Thyroid gland (tissue), 4 donors: ENCODE measurements around the gene PLTP. TPM values are rescaled to one million over a fixed set of nuclear protein-coding genes. Genes with fewer than 3 reads are reported as not detected.

Experiments
- DNase-seq, 2 donors: peaks; one replicate each; pipeline ENCODE4 v3.0.0-alpha.2; 2019
- H3K27ac ChIP-seq, 3 donors: fragments of 200-600 bp; sonication (generic); 1 replicate in 2 of 3; 2 replicates in 1 of 3; pipeline ENCODE4 v1.5.1; 2016 to 2019; ENCODE audit warnings: mild to moderate bottlenecking in 1 of 3, moderate library complexity in 1 of 3
- H3K27me3 ChIP-seq: fragments of 200-600 bp; sonication (generic); one replicate; pipeline ENCODE4 v1.5.1; 2019
- H3K36me3 ChIP-seq, 2 donors: fragments of 200-600 bp; sonication (generic); one replicate each; pipeline ENCODE4 v1.5.1; 2016 to 2019
- H3K4me1 ChIP-seq, 2 donors: fragments of 200-600 bp; sonication (generic); one replicate each; pipeline ENCODE4 v1.5.1; 2017 to 2019
- H3K4me3 ChIP-seq, 3 donors: fragments of 200-600 bp; sonication (generic); replicated peaks in 1 of 3; 1 replicate in 2 of 3; 2 replicates in 1 of 3; pipeline ENCODE4 v1.5.1; 2016; ENCODE audit warnings: mild to moderate bottlenecking in 1 of 3
- H3K9me3 ChIP-seq: fragments of 200-600 bp; sonication (generic); one replicate; pipeline ENCODE4 v1.5.1; 2017
- CTCF ChIP-seq, 6 experiments: fragments of 200-600 bp in 3 of 6; fragments of 450-650 bp in 3 of 6; sonication (generic) in 3 of 6; IDR thresholded peaks; one replicate each; pipeline ENCODE4 v1.5.1; 2016 to 2019; ENCODE audit warnings: antibody characterized with exemption in 6 of 6, mild to moderate bottlenecking in 2 of 6, inconsistent platforms in 1 of 6, moderate library complexity in 1 of 6
- POLR2A ChIP-seq, 2 donors: fragments of 450-650 bp; IDR thresholded peaks; one replicate each; pipeline ENCODE4 v1.6.1; 2017; ENCODE audit warnings: antibody characterized with exemption in 2 of 2, mild to moderate bottlenecking in 2 of 2, moderate library complexity in 1 of 2
- WGBS, 2 donors: methylation state at CpG; one replicate each; pipeline ENCODE4 v1.1.5; 2017; 5-methylcytosine and 5-hydroxymethylcytosine counted together
- intact Hi-C: fragments of 100-400 bp; cut with DNase I; formaldehyde crosslinking; loops from one replicate; pipeline ENCODE4 v1.15.1; 2023
- total RNA-seq, 4 donors: library from RNA; depleted of rRNA; stranded (reverse); fragments of >200 nt; gene quantifications; one replicate each; pipeline ENCODE4 v1.2.3, GENCODE V29; 2016

PLTP gene
- total RNA-seq, 4 donors from 2014 or later: 22.7 to 260 (median 70.1) TPM

DNA sequence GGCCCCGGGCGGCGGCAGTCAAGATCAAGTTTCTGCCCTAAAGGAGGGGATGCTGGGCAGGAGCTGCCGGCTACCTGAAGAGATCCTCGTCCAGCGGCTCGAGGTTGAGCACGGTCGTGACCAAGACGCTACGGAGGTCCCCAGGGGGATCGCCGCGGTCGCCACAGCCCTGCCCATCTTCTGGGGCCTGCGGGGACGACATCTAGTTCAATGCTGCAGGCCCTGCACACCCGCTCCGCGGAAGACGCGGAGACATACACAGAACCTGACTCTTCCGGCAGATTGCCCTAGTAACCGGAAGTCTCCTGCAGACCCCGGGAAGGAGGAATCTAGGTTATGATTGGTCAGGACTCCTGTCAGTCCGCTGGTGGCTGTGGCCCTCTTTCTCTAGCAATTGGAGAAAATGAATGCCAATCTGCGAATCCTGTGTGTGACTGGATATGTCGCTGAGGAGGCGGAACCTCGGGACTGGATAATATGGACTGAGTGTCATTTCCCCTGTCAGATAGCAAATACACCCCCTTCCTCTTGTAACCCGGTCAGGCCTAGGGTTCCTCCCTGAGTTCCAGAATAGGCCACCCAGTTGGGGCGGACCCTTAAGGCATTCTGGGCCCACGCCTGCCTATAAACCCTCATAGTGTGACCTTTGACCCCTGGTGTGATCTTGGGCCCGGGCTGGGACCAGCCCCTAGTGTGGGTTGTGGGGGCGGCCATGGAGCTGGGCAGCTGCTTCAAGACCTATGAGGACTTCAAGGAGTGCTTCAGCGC is 54.7 kb downstream of the PLTP start, which contains the start of the genes ACOT8 and ZSWIM3:
TSS of gene ACOT8 (minus strand) at position 279 of the 768 bp plus-strand sequence. CDS start at position 202, 77 bp downstream.
TSS of gene ZSWIM3 (plus strand) at position 501 of the 768 bp plus-strand sequence. CDS start at position 713, 212 bp downstream.
- DNase-seq: peak; percentile 95 to 96
- peak in 1 of 2 donors; percentile 87 for TF ChIP-seq POLR2A (IDR thresholded peaks at IDR 0.05)
- TF ChIP-seq CTCF (IDR thresholded peaks at IDR 0.05): no peak
- WGBS, 2 donors: 0% methylated on average over 6 to 30 of the region's 36 CpGs
- Histone ChIP-seq H3K27ac (peak within 1 kb of the TSS in 2 of 3 donors; percentile 74 to 80), H3K27me3 (no peaks in the 10 kb centered on the region), H3K36me3 (no peaks in the 10 kb centered on the region), H3K4me3 (peak within 1 kb of the TSS; percentile 25 to 86 (median 62)), H3K4me1 (peaks cover 18 to 29% of the 10 kb centered on the region in 2 donors), H3K9me3 (no peaks in the 10 kb centered on the region)
- intact Hi-C loops: no loop called here

GRCh38 chr20:45853484-45853883 is 58.5 kb downstream of the PLTP start:
- peaks cover 18 to 29% of the 10 kb centered on the region in 2 donors for H3K4me1 ChIP-seq
- H3K36me3 ChIP-seq: peaks cover 0 to under 1% of the 10 kb centered on the region in 2 donors
- H3K9me3 ChIP-seq: no peaks in the 10 kb centered on the region
- no peak overlapping the region for H3K4me3 ChIP-seq
- 85 to 88% methylated on average over 2 of the region's 2 CpGs for WGBS, 2 donors
- TF ChIP-seq POLR2A (IDR thresholded peaks at IDR 0.05) (no peak), CTCF (IDR thresholded peaks at IDR 0.05) (no peak)
- intact Hi-C loops: no loop called here
- no peaks in the 10 kb centered on the region for H3K27me3 ChIP-seq
- no peak overlapping the region for H3K27ac ChIP-seq
- DNase-seq: no peak

DNA sequence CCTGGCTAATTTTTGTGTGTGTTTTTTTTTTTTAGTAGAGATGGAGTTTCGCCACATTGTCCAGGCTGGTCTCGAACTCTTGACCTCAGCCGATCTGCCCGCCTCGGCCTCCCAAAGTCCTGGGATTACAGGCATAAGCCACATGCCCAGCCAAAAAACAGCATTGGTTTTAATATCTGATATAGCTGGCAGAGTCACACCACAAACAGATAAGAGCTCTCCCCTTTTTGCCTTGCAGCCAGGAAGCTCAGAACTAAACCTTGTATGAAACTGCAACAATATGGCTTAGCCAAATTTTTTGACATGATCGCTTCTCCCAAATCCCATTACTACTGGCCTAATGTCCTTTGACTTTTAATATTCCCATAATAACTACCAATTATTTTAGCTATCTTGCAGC is 59.6 kb downstream of the PLTP start:
- peaks cover 0 to 10% of the 10 kb centered on the region in 2 donors for H3K36me3 ChIP-seq
- intact Hi-C loops: no loop called here
- 89 to 99% methylated on average over 6 of the region's 6 CpGs for WGBS, 2 donors

GRCh38 chr20:45851501-45851900 is 60.5 kb downstream of the PLTP start:
- no peaks in the 10 kb centered on the region for H3K9me3 ChIP-seq
- peaks cover under 1 to 15% of the 10 kb centered on the region in 2 donors for H3K36me3 ChIP-seq
- intact Hi-C loops: no loop called here
- DNase-seq: no peak
- no peak overlapping the region for H3K4me3 ChIP-seq
- no peaks in the 10 kb centered on the region for H3K27me3 ChIP-seq
- no peak overlapping the region for H3K27ac ChIP-seq
- peaks cover 10 to 19% of the 10 kb centered on the region in 2 donors for H3K4me1 ChIP-seq
- no peak for TF ChIP-seq POLR2A (IDR thresholded peaks at IDR 0.05)
- TF ChIP-seq CTCF (IDR thresholded peaks at IDR 0.05): no peak

More for the DNA sequence above, 59.6 kb downstream of the PLTP start:
- H3K9me3 ChIP-seq: no peaks in the 10 kb centered on the region
- TF ChIP-seq CTCF (IDR thresholded peaks at IDR 0.05): no peak
- no peak for TF ChIP-seq POLR2A (IDR thresholded peaks at IDR 0.05)
- no peaks in the 10 kb centered on the region for H3K27me3 ChIP-seq
- H3K4me3 ChIP-seq: no peak overlapping the region
- H3K4me1 ChIP-seq: peaks cover 10 to 20% of the 10 kb centered on the region in 2 donors
- no peak for DNase-seq
- no peak overlapping the region for H3K27ac ChIP-seq

DNA sequence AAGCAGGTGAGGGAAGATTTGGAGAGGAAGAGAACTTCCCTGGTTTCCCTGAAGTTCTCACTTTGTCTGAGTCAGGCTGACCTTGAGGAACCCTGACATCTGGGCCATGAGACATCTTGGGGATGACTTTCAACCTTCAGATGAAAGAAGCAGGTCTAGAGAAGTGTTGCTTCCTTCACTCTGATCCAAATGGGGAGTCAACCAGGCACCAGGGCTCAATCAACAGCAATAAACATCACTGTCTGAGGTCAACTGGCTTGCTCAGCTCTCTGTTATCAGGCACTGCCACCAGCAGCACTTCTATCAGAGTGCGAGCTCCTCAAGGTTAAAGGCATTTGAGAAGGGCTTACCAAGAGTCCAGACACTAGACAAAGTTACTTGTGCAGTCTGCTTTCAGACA is 61.0 kb downstream of the PLTP start:
- H3K36me3 ChIP-seq: peaks cover 6 to 21% of the 10 kb centered on the region in 2 donors
- no peaks in the 10 kb centered on the region for H3K9me3 ChIP-seq
- H3K4me3 ChIP-seq: no peak overlapping the region
- 88 to 94% methylated on average over 1 of the region's 1 CpG for WGBS, 2 donors
- DNase-seq: no peak
- H3K4me1 ChIP-seq: peaks cover 5 to 13% of the 10 kb centered on the region in 2 donors
- intact Hi-C loops: no loop called here
- no peak overlapping the region for H3K27ac ChIP-seq
- TF ChIP-seq POLR2A (IDR thresholded peaks at IDR 0.05) (no peak), CTCF (IDR thresholded peaks at IDR 0.05) (no peak)
- no peaks in the 10 kb centered on the region for H3K27me3 ChIP-seq
